ENCODE results near the gene NR2F1-AS1. TPM values are rescaled to one million over a fixed set of nuclear protein-coding genes. Genes with fewer than 3 reads are reported as not detected.
A peak's percentile ranks its signal among the peaks of the same experiment; 100 is the strongest.

NR2F1-AS1 gene
- total and polyA plus RNA-seq, 2 experiments from 2014 or later, result 0.59 to 4.5 TPM

DNA sequence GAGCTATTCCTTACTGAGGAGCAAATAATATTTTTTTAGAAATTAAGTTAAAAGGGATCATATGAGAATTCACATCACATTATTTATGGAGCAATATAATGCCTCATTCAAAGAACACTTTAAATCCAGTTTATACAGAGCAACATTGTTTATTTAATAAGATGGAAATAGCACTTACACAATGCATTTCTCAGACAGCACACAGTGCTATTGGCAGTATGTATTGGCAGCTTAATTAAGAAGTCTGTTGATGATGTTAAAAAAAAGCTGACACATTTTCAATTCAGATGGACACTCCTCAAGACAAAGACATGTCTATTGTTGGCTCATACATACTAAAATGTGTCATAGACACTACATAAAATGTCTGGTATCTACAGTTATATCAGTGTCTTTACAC, 171.3 kb downstream of the NR2F1-AS1 start (continued):
- TF ChIP-seq, protein P1, sequence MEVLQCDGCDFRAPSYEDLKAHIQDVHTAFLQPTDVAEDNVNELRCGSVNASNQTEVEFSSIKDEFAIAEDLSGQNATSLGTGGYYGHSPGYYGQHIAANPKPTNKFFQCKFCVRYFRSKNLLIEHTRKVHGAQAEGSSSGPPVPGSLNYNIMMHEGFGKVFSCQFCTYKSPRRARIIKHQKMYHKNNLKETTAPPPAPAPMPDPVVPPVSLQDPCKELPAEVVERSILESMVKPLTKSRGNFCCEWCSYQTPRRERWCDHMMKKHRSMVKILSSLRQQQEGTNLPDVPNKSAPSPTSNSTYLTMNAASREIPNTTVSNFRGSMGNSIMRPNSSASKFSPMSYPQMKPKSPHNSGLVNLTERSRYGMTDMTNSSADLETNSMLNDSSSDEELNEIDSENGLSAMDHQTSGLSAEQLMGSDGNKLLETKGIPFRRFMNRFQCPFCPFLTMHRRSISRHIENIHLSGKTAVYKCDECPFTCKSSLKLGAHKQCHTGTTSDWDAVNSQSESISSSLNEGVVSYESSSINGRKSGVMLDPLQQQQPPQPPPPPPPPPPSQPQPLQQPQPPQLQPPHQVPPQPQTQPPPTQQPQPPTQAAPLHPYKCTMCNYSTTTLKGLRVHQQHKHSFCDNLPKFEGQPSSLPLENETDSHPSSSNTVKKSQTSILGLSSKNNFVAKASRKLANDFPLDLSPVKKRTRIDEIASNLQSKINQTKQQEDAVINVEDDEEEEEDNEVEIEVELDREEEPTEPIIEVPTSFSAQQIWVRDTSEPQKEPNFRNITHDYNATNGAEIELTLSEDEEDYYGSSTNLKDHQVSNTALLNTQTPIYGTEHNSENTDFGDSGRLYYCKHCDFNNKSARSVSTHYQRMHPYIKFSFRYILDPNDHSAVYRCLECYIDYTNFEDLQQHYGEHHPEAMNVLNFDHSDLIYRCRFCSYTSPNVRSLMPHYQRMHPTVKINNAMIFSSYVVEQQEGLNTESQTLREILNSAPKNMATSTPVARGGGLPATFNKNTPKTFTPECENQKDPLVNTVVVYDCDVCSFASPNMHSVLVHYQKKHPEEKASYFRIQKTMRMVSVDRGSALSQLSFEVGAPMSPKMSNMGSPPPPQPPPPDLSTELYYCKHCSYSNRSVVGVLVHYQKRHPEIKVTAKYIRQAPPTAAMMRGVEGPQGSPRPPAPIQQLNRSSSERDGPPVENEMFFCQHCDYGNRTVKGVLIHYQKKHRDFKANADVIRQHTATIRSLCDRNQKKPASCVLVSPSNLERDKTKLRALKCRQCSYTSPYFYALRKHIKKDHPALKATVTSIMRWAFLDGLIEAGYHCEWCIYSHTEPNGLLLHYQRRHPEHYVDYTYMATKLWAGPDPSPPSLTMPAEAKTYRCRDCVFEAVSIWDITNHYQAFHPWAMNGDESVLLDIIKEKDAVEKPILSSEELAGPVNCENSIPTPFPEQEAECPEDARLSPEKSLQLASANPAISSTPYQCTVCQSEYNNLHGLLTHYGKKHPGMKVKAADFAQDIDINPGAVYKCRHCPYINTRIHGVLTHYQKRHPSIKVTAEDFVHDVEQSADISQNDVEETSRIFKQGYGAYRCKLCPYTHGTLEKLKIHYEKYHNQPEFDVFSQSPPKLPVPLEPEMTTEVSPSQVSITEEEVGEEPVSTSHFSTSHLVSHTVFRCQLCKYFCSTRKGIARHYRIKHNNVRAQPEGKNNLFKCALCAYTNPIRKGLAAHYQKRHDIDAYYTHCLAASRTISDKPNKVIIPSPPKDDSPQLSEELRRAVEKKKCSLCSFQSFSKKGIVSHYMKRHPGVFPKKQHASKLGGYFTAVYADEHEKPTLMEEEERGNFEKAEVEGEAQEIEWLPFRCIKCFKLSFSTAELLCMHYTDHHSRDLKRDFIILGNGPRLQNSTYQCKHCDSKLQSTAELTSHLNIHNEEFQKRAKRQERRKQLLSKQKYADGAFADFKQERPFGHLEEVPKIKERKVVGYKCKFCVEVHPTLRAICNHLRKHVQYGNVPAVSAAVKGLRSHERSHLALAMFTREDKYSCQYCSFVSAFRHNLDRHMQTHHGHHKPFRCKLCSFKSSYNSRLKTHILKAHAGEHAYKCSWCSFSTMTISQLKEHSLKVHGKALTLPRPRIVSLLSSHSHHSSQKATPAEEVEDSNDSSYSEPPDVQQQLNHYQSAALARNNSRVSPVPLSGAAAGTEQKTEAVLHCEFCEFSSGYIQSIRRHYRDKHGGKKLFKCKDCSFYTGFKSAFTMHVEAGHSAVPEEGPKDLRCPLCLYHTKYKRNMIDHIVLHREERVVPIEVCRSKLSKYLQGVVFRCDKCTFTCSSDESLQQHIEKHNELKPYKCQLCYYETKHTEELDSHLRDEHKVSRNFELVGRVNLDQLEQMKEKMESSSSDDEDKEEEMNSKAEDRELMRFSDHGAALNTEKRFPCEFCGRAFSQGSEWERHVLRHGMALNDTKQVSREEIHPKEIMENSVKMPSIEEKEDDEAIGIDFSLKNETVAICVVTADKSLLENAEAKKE (CRISPR knock-in tag; IDR thresholded peaks at IDR 0.05), result no peak
- TF ChIP-seq STAT1 (IDR thresholded peaks at IDR 0.05; ENCODE audit: unreplicated experiment), result no peak

DNA sequence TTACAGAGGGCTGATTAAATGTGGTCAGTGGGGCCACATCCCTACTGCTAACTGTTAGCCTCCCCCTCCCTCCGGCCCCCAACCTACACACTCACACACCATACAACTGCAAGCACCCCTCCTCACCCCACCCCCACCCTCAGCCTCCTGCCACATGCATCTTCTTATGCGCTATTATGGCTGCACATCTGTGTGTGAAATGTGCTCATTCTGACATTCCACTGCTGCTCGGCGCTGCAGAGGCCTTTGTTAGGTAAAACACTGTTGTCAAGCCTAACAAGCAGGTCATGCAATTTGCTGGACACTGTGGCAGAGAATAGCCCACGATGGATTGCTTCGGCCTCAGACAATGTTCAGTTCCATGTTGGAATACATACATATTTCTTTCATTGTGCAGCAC, 173.6 kb downstream of the NR2F1-AS1 start:
- Histone ChIP-seq H3K27ac (ENCODE audit: low read depth) (no peak overlapping the region), H3K27me3 (ENCODE audit: insufficient read depth) (no peaks in the 10 kb centered on the region), H3K4me1 (ENCODE audit: insufficient read depth) (peaks cover 17% of the 10 kb centered on the region), H3F3A (replicated peaks; ENCODE audit: low read depth) (no peaks in the 10 kb centered on the region), H3K36me3 (ENCODE audit: insufficient read depth) (no peaks in the 10 kb centered on the region), H3K79me2 (replicated peaks; ENCODE audit: insufficient read depth) (no peaks in the 10 kb centered on the region), H3K4me2 (peak overlapping the region; percentile 28), H3K4me3 (no peak overlapping the region), H3K9me2 (ENCODE audit: insufficient read depth) (no peaks in the 10 kb centered on the region), H4K20me1 (replicated peaks; ENCODE audit: insufficient read depth) (no peaks in the 10 kb centered on the region), H2AFZ (peak overlapping the region; percentile 16)
- ATAC-seq (peak; percentile 71), DNase-seq (ENCODE audit: low spot score) (peak; percentile 28)
- Mint-ChIP-seq H3K4me3 (no peak overlapping the region), H3K27me3 (ENCODE audit: insufficient read depth, low read depth, poor library complexity) (peaks cover 4% of the 10 kb centered on the region), H3K27ac (peak overlapping the region; percentile 39; the same call in 1 of the 2 replicates), H3K36me3 (ENCODE audit: low read depth) (no peaks in the 10 kb centered on the region), H3K4me1 (peaks cover 23% of the 10 kb centered on the region), H3K9me3 (no peaks in the 10 kb centered on the region)
- TF ChIP-seq NANOG (IDR thresholded peaks at IDR 0.05; ENCODE audit: borderline replicate concordance), result no peak
- TF ChIP-seq, protein P1 (CRISPR knock-in tag; IDR thresholded peaks at IDR 0.05), result no peak
